NB4 (cell line): ENCODE measurements around the gene LRRC8C.

Experiments used
- DNase-seq: peaks from one replicate; pipeline ENCODE4 v3.0.0; 2010; ENCODE audit warnings: low read depth
- H3K4me3 ChIP-seq: one replicate; pipeline ENCODE4 v1.5.1; 2011; ENCODE audit warnings: mild to moderate bottlenecking, low read depth, low read length, moderate library complexity
- CTCF ChIP-seq: IDR thresholded peaks from one replicate; pipeline ENCODE4 v1.5.1; 2012; ENCODE audit warnings: low read depth, low read length
- MAX ChIP-seq: IDR thresholded peaks from 2 replicates; pipeline ENCODE4 v1.6.1; 2011; ENCODE audit warnings: low read depth, low read length
- MYC ChIP-seq: IDR thresholded peaks from 2 replicates; pipeline ENCODE4 v1.6.1; 2011; ENCODE audit warnings: low read depth, low read length
- POLR2A ChIP-seq: IDR thresholded peaks from 2 replicates; pipeline ENCODE4 v1.6.1; 2011; ENCODE audit warnings: mild to moderate bottlenecking; ENCODE audit not compliant: insufficient read length; ENCODE audit errors: extremely low read depth

The LRRC8C gene

GRCh38 chr1:89708751-89709375 is 75.9 kb downstream of the LRRC8C start:
- no peak for TF ChIP-seq CTCF
- no peak overlapping the region for H3K4me3 ChIP-seq
- DNase-seq: no peak

GRCh38 chr1:89710498-89711139 is 77.7 kb downstream of the LRRC8C start:
- no peak overlapping the region for H3K4me3 ChIP-seq
- no peak for DNase-seq
- TF ChIP-seq POLR2A: no peak
- TF ChIP-seq MAX: no peak
- TF ChIP-seq CTCF: no peak
- no peak for TF ChIP-seq MYC

GRCh38 chr1:89711140-89711778 is 78.3 kb downstream of the LRRC8C start:
- TF ChIP-seq CTCF (no peak), MYC (no peak), POLR2A (no peak), MAX (no peak)

GRCh38 chr1:89712420-89712819 is 79.5 kb downstream of the LRRC8C start:
- TF ChIP-seq CTCF (no peak), MAX (no peak), MYC (no peak), POLR2A (no peak)
- DNase-seq: no peak

More at GRCh38 chr1:89711140-89711778, 78.3 kb downstream of the LRRC8C start:
- no peak for DNase-seq
- H3K4me3 ChIP-seq: no peak overlapping the region

GRCh38 chr1:89715677-89716076 is 82.8 kb downstream of the LRRC8C start:
- no peak for TF ChIP-seq POLR2A
- TF ChIP-seq MAX: no peak
- TF ChIP-seq CTCF: no peak
- no peak for TF ChIP-seq MYC
- H3K4me3 ChIP-seq: no peak overlapping the region
- no peak for DNase-seq

More at GRCh38 chr1:89712420-89712819, 79.5 kb downstream of the LRRC8C start:
- no peak overlapping the region for H3K4me3 ChIP-seq
